SK-N-SH (cell line): ENCODE data around the gene ADCYAP1R1. TPM values are rescaled to one million over a fixed set of nuclear protein-coding genes. Genes with fewer than 3 reads are reported as not detected.

Experiments
- CTCF ChIA-PET: fragments of 300-600, 350-600 bp; formaldehyde crosslinking; extraction: SDS; loops from one replicate; lab custom pipeline; 2021; lab: Yijun Ruan, JAX
- POLR2A ChIA-PET: fragments of 350-600 bp; sonication (Branson Sonifier 250); formaldehyde crosslinking; extraction: SDS; loops from one replicate; lab custom pipeline; 2020; ENCODE audit warnings: antibody characterized with exemption, inconsistent platforms; lab: Yijun Ruan, JAX
- DNase-seq: peaks from one replicate; pipeline ENCODE4 v3.0.0; 2012
- H2AFZ ChIP-seq: fragments of 200-600 bp; sonication (generic); 2 replicates; pipeline ENCODE4 v1.8.1; 2016; ENCODE audit warnings: antibody characterized with exemption, mild to moderate bottlenecking, low read depth
- H3F3A ChIP-seq: fragments of 200-600 bp; sonication (generic); replicated peaks from 2 replicates; pipeline ENCODE3; 2016; ENCODE audit warnings: antibody characterized with exemption, mild to moderate bottlenecking; ENCODE audit not compliant: insufficient read depth
- H3K27ac ChIP-seq, 2 experiments: fragments of 200-500 bp in 1 of 2; fragments of 200-600 bp in 1 of 2; sonication (Bioruptor generic) in 1 of 2; sonication (generic), shearing (Covaris generic) in 1 of 2; 2 replicates each; pipeline versions ENCODE4 v1.5.1 to v1.6.1; 2014 to 2016; ENCODE audit warnings: low read depth in 2 of 2, inconsistent platforms in 1 of 2, low read length in 1 of 2, mild to moderate bottlenecking in 1 of 2, mixed read lengths in 1 of 2
- H3K27me3 ChIP-seq: fragments of 200-600 bp; sonication (generic), shearing (Covaris generic); 2 replicates; pipeline ENCODE4 v1.6.1; 2016; ENCODE audit warnings: mixed run types; ENCODE audit not compliant: insufficient read depth
- H3K36me3 ChIP-seq, 2 experiments: fragments of 200-500 bp in 1 of 2; fragments of 200-600 bp in 1 of 2; sonication (Bioruptor generic) in 1 of 2; sonication (generic) in 1 of 2; replicated peaks in 1 of 2; 2 replicates each; pipeline versions ENCODE3 to v1.5.1; 2014 to 2016; ENCODE audit warnings: low read length in 1 of 2, mild to moderate bottlenecking in 1 of 2; ENCODE audit not compliant: insufficient read depth in 2 of 2, control insufficient read depth in 1 of 2
- H3K4me1 ChIP-seq, 2 experiments: fragments of 200-500 bp in 1 of 2; fragments of 200-600 bp in 1 of 2; sonication (Bioruptor generic) in 1 of 2; sonication (generic), shearing (Covaris generic) in 1 of 2; 2 replicates each; pipeline versions ENCODE4 v1.5.1 to v1.6.1; 2014 to 2016; ENCODE audit warnings: low read depth in 1 of 2, low read length in 1 of 2, mixed run types in 1 of 2; ENCODE audit not compliant: insufficient read depth in 2 of 2, control insufficient read depth in 1 of 2
- H3K4me2 ChIP-seq: fragments of 200-600 bp; sonication (generic), shearing (Covaris generic); 2 replicates; pipeline ENCODE4 v1.6.1; 2017; ENCODE audit warnings: mixed run types
- H3K4me3 ChIP-seq, 2 experiments: fragments of 200-500 bp in 1 of 2; fragments of 200-600 bp in 1 of 2; sonication (Bioruptor generic) in 1 of 2; sonication (generic), shearing (Covaris generic) in 1 of 2; 2 replicates each; pipeline versions ENCODE4 v1.5.1 to v1.8.1; 2014 to 2016; ENCODE audit warnings: low read depth in 2 of 2, inconsistent platforms in 1 of 2, low read length in 1 of 2, mild to moderate bottlenecking in 1 of 2, mixed read lengths in 1 of 2, moderate library complexity in 1 of 2
- H3K79me2 ChIP-seq: fragments of 200-600 bp; sonication (generic); 2 replicates; pipeline ENCODE4 v1.8.1; 2017; ENCODE audit warnings: mild to moderate bottlenecking; ENCODE audit not compliant: insufficient read depth
- H3K9ac ChIP-seq: fragments of 200-600 bp; sonication (generic); 2 replicates; pipeline ENCODE4 v1.6.1; 2017; ENCODE audit warnings: mixed run types
- H3K9me2 ChIP-seq: fragments of 200-600 bp; sonication (generic); 2 replicates; pipeline ENCODE4 v1.6.1; 2017; ENCODE audit warnings: mixed run types
- H3K9me3 ChIP-seq: fragments of 200-600 bp; sonication (generic); 2 replicates; pipeline ENCODE4 v1.6.1; 2017; ENCODE audit warnings: mixed run types, mild to moderate bottlenecking, moderate library complexity
- H4K20me1 ChIP-seq: fragments of 200-600 bp; sonication (generic); 2 replicates; pipeline ENCODE4 v1.6.1; 2017; ENCODE audit warnings: mild to moderate bottlenecking, mixed run types; ENCODE audit not compliant: insufficient read depth
- EP300 ChIP-seq, 2 experiments: IDR thresholded peaks; 2 replicates each; pipeline versions ENCODE4 v1.4.0 to v1.6.1; 2012; ENCODE audit warnings: borderline replicate concordance in 1 of 2, low read depth in 1 of 2, low read length in 1 of 2
- EZH2phosphoT487 ChIP-seq: fragments of 200-600 bp; sonication (generic); IDR thresholded peaks from 2 replicates; pipeline ENCODE4 v1.6.1; 2017; ENCODE audit warnings: low read depth, mixed run types, mild to moderate bottlenecking, antibody characterized with exemption, moderate library complexity, borderline replicate concordance
- FOSL2 ChIP-seq: IDR thresholded peaks from 2 replicates; pipeline ENCODE4 v1.4.0; 2012; ENCODE audit warnings: low read depth, mild to moderate bottlenecking, moderate library complexity, borderline replicate concordance
- FOXJ3 ChIP-seq: sonication (generic); formaldehyde crosslinking; IDR thresholded peaks from 2 replicates; pipeline ENCODE4 v1.5.1; 2020; ENCODE audit warnings: mild to moderate bottlenecking, missing genetic modification reagents
- FOXM1 ChIP-seq: IDR thresholded peaks from 2 replicates; pipeline ENCODE4 v1.4.0; 2012; ENCODE audit warnings: low read depth, mild to moderate bottlenecking
- GABPA ChIP-seq: IDR thresholded peaks from 2 replicates; pipeline ENCODE4 v1.4.0; 2012; ENCODE audit warnings: low read depth, mild to moderate bottlenecking
- GATA2 ChIP-seq: sonication (generic); formaldehyde crosslinking; IDR thresholded peaks from 2 replicates; pipeline ENCODE4 v1.5.0; 2020; ENCODE audit warnings: mild to moderate bottlenecking, missing genetic modification reagents
- MEF2A ChIP-seq: IDR thresholded peaks from 2 replicates; pipeline ENCODE4 v1.4.0; 2012; ENCODE audit warnings: low read depth, borderline replicate concordance
- MXI1 ChIP-seq: IDR thresholded peaks from 2 replicates; pipeline ENCODE4 v1.6.1; 2012; ENCODE audit warnings: mild to moderate bottlenecking, low read depth, low read length, improper control_type of control experiment
- NRF1 ChIP-seq: IDR thresholded peaks from 2 replicates; pipeline ENCODE4 v1.6.1; 2012; ENCODE audit warnings: low read depth, mild to moderate bottlenecking, low read length
- POLR2AphosphoS5 ChIP-seq: IDR thresholded peaks from 2 replicates; pipeline ENCODE4 v1.6.1; 2012; ENCODE audit warnings: low read depth, low read length
- RCOR1 ChIP-seq: fragments of 150-350 bp; IDR thresholded peaks from 2 replicates; pipeline ENCODE4 v1.6.1; 2017; ENCODE audit warnings: antibody characterized with exemption, low read length
- RFX5 ChIP-seq: IDR thresholded peaks from 2 replicates; pipeline ENCODE4 v1.6.1; 2012; ENCODE audit warnings: mild to moderate bottlenecking, improper control_type of control experiment, low read length
- SIN3A ChIP-seq: IDR thresholded peaks from 2 replicates; pipeline ENCODE4 v1.6.1; 2012; ENCODE audit warnings: low read depth, mild to moderate bottlenecking, low read length, moderate library complexity, borderline replicate concordance
- SMC3 ChIP-seq: IDR thresholded peaks from 2 replicates; pipeline ENCODE4 v1.6.1; 2012; ENCODE audit warnings: low read depth, low read length, improper control_type of control experiment
- TCF12 ChIP-seq: IDR thresholded peaks from 2 replicates; pipeline ENCODE4 v1.4.0; 2012
- YY1 ChIP-seq: IDR thresholded peaks from 2 replicates; pipeline ENCODE4 v1.4.0; 2012; ENCODE audit warnings: low read depth, mild to moderate bottlenecking
- WGBS: methylation state at CpG from one replicate; pipeline ENCODE4 v1.1.6; 2017; ENCODE audit warnings: low lambda C conversion rate; 5-methylcytosine and 5-hydroxymethylcytosine counted together
- polyA plus RNA-seq, 3 experiments: library from polyadenylated mRNA; depleted of rRNA; stranded (reverse); fragments of >200 nt; gene quantifications; 2 replicates each; pipeline ENCODE4 v1.2.3, GENCODE V29; 2012
- TF ChIP-seq, protein P1 (sequence below): fragments of 150-350 bp; IDR thresholded peaks from 2 replicates; pipeline ENCODE4 v1.6.1; 2017; ENCODE audit warnings: antibody characterized with exemption, low read length, low read depth, borderline replicate concordance
- TF ChIP-seq, protein P2 (sequence below): IDR thresholded peaks from 2 replicates; pipeline ENCODE4 v1.4.0; 2012; ENCODE audit warnings: low read depth, borderline replicate concordance
- TF ChIP-seq, protein P3 (sequence below): fragments of 150-350 bp; IDR thresholded peaks from 2 replicates; pipeline ENCODE4 v1.6.1; 2016; ENCODE audit warnings: mild to moderate bottlenecking, low read depth, low read length
- TF ChIP-seq, protein P4 (sequence below): IDR thresholded peaks from 2 replicates; pipeline ENCODE4; 2012

ADCYAP1R1 gene
- polyA plus RNA-seq, 1 of the 3 experiments (the other 2 are of a cell fraction), result 0.08 TPM

DNA sequence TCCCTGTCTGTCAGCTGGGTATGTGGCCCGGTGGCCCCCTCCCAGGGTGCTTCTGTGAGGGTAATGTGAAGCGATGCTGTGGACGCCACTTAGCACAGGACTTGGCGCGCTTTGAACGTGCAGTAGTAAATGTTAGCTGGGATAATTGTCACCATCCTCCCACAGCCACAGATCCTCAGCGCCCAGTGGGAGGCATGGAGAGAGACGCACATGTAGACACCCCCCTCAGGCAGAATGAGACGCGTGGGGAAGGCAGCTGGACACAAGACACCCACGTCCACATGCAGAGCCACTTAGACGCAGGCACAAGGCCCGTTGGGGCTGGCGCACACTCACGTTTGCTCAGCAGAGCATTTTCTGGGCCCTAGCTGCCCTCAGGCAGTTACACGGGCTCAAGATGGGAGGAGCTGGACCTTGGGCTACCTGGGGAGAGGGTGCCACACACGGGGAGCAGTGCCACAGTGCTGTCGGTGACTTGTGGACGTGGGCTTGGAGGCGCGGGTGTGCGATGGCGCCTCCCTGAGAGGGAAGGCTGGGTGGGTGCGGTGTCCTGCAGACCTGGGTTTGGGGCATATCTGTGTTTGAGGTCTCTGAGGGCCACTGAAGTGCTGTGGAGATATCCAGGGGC is 26.4 kb downstream of the ADCYAP1R1 start:
- Histone ChIP-seq H4K20me1 (no peaks in the 10 kb centered on the region), H3K9me2 (no peaks in the 10 kb centered on the region), H3F3A (no peaks in the 10 kb centered on the region), H3K27me3 (peaks cover 33% of the 10 kb centered on the region; the same call in 1 of the 2 replicates), H3K9me3 (no peaks in the 10 kb centered on the region), H3K4me3 (no peak overlapping the region), H3K4me1 (no peaks in the 10 kb centered on the region), H3K4me2 (no peak overlapping the region), H3K9ac (no peak overlapping the region), H3K79me2 (no peaks in the 10 kb centered on the region), H3K27ac (no peak overlapping the region), H2AFZ (no peak overlapping the region), H3K36me3 (no peaks in the 10 kb centered on the region)
- ChIA-PET POLR2A (no interaction called here), CTCF (interaction anchor here (0.5 to 2.0 kb wide), 5 partner anchors 9 to 357 kb away, joined by 3 to 8 read pairs (median 3); no protein-coding TSS in a partner anchor)
- 74% methylated on average over 23 of the region's 24 CpGs for WGBS
- no peak for TF ChIP-seq YY1
- TF ChIP-seq NRF1, result no peak
- TF ChIP-seq, protein P1, sequence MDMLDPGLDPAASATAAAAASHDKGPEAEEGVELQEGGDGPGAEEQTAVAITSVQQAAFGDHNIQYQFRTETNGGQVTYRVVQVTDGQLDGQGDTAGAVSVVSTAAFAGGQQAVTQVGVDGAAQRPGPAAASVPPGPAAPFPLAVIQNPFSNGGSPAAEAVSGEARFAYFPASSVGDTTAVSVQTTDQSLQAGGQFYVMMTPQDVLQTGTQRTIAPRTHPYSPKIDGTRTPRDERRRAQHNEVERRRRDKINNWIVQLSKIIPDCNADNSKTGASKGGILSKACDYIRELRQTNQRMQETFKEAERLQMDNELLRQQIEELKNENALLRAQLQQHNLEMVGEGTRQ, result no peak
- no peak for TF ChIP-seq FOXM1
- TF ChIP-seq FOXJ3 (CRISPR knock-in tag), result no peak
- TF ChIP-seq MXI1, result no peak
- TF ChIP-seq, protein P2, sequence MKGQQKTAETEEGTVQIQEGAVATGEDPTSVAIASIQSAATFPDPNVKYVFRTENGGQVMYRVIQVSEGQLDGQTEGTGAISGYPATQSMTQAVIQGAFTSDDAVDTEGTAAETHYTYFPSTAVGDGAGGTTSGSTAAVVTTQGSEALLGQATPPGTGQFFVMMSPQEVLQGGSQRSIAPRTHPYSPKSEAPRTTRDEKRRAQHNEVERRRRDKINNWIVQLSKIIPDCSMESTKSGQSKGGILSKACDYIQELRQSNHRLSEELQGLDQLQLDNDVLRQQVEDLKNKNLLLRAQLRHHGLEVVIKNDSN, result no peak
- no peak for TF ChIP-seq GABPA
- TF ChIP-seq SMC3, result no peak
- TF ChIP-seq, protein P3, sequence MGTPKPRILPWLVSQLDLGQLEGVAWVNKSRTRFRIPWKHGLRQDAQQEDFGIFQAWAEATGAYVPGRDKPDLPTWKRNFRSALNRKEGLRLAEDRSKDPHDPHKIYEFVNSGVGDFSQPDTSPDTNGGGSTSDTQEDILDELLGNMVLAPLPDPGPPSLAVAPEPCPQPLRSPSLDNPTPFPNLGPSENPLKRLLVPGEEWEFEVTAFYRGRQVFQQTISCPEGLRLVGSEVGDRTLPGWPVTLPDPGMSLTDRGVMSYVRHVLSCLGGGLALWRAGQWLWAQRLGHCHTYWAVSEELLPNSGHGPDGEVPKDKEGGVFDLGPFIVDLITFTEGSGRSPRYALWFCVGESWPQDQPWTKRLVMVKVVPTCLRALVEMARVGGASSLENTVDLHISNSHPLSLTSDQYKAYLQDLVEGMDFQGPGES, result no peak
- TF ChIP-seq MEF2A, result no peak
- no peak for TF ChIP-seq SIN3A
- no peak for TF ChIP-seq TCF12
- no peak for DNase-seq

DNA sequence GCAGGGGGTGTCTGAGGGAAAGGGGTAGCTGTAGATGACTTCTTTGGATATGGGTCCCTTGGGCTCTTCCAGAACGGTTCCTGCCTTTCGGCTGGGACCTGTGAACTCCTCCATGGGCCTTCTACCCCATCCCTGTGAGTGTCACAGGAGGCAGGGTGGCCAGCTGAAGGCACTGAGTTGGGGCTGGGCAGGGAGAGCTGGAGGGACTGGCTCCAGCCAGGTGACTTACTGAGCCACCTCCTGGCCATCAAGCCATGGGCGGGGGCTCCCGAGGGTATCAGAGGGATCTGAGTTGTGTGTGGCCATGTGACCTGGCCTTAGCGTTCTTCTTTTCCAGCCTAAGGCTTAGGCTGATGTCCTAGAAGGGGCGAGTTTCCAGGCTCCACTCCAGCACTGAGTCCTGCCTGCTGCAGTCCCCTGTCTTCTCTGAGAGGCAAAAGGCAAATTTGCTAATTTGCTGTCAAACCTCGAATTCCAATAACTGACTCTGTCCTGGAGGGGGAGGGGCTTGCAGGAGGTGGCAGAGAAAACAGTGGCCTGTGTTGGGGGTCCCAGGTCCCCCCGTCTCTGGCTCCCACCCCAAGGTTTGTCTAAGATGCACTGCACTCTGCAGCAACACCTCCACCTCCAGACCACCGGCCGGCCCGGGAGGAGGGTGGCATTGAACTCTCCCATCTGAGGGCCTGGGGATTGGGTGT is 27.2 kb downstream of the ADCYAP1R1 start:
- whole genome bisulfite sequencing, result 43% methylated on average over 11 of the region's 11 CpGs
- Histone ChIP-seq H3K36me3 (no peaks in the 10 kb centered on the region), H3K9me2 (no peaks in the 10 kb centered on the region), H3K4me1 (no peaks in the 10 kb centered on the region; a peak in 1 of 4 replicates), H2AFZ (no peak overlapping the region), H3K9ac (no peak overlapping the region), H4K20me1 (no peaks in the 10 kb centered on the region), H3K79me2 (no peaks in the 10 kb centered on the region), H3K27ac (no peak overlapping the region), H3K9me3 (no peaks in the 10 kb centered on the region), H3F3A (no peaks in the 10 kb centered on the region), H3K27me3 (peaks cover 33% of the 10 kb centered on the region; the same call in 1 of the 2 replicates), H3K4me3 (no peak overlapping the region), H3K4me2 (no peak overlapping the region)
- DNase-seq, result no peak
- CTCF ChIA-PET, result interaction anchor here (1.1 to 2.0 kb wide), 3 partner anchors 43 to 96 kb away, joined by 3 to 8 read pairs (median 5); no protein-coding TSS in a partner anchor
- POLR2A ChIA-PET, result no interaction called here
- TF ChIP-seq MXI1, result no peak
- TF ChIP-seq, protein P3, result no peak
- no peak for TF ChIP-seq EZH2phosphoT487
- no peak for TF ChIP-seq RCOR1
- TF ChIP-seq GATA2, result no peak
- TF ChIP-seq FOXM1, result no peak
- no peak for TF ChIP-seq EP300 (IDR thresholded peaks at IDR 0.05; ENCODE audit: borderline replicate concordance in 1 of 2, low read depth in 1 of 2, low read length in 1 of 2)
- TF ChIP-seq FOSL2, result no peak
- TF ChIP-seq, protein P4, sequence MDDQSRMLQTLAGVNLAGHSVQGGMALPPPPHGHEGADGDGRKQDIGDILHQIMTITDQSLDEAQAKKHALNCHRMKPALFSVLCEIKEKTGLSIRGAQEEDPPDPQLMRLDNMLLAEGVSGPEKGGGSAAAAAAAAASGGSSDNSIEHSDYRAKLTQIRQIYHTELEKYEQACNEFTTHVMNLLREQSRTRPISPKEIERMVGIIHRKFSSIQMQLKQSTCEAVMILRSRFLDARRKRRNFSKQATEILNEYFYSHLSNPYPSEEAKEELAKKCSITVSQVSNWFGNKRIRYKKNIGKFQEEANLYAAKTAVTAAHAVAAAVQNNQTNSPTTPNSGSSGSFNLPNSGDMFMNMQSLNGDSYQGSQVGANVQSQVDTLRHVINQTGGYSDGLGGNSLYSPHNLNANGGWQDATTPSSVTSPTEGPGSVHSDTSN, result no peak
- no peak for TF ChIP-seq RFX5
- TF ChIP-seq POLR2AphosphoS5, result no peak
